ENCODE measurements around the gene C3orf38.

DNA sequence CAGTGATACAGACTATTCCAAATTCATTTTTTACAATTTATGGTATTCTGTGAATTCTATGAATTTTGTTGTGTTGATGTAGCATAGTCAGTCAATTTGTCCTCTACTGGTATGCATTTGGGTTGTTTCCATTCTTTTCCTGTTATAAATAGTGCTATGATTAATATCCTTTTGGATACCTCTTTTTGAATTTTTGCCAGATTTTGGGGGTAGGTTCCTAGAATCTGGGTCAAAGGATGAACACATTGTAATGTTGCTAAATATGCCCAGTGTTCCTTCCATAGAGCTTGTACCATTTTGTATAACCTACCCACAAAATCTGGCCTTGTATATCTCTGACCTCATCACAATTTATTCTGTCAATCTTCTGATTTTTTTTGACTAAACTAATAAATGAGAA lies 44.4 kb upstream of the C3orf38 start:
- TF ChIP-seq, protein P1, sequence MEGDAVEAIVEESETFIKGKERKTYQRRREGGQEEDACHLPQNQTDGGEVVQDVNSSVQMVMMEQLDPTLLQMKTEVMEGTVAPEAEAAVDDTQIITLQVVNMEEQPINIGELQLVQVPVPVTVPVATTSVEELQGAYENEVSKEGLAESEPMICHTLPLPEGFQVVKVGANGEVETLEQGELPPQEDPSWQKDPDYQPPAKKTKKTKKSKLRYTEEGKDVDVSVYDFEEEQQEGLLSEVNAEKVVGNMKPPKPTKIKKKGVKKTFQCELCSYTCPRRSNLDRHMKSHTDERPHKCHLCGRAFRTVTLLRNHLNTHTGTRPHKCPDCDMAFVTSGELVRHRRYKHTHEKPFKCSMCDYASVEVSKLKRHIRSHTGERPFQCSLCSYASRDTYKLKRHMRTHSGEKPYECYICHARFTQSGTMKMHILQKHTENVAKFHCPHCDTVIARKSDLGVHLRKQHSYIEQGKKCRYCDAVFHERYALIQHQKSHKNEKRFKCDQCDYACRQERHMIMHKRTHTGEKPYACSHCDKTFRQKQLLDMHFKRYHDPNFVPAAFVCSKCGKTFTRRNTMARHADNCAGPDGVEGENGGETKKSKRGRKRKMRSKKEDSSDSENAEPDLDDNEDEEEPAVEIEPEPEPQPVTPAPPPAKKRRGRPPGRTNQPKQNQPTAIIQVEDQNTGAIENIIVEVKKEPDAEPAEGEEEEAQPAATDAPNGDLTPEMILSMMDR (IDR thresholded peaks at IDR 0.05), result no peak
- no peak for TF ChIP-seq POLR2A (IDR thresholded peaks at IDR 0.05)

Measured in lower leg skin (tissue), 3 donors.